KMS-11 (cell line): ENCODE measurements around the gene PCK1.

Experiments used
- H2AFZ ChIP-seq: fragments of 200-600 bp; sonication (generic); 2 replicates; pipeline ENCODE4 v1.6.1; 2016; ENCODE audit warnings: antibody characterized with exemption, mixed run types, low read depth
- H3K27ac ChIP-seq: fragments of 200-600 bp; sonication (generic); 2 replicates; pipeline ENCODE4 v1.6.1; 2016; ENCODE audit warnings: mild to moderate bottlenecking, mixed run types
- H3K27me3 ChIP-seq: fragments of 200-600 bp; sonication (generic); 2 replicates; pipeline ENCODE4 v1.6.1; 2017; ENCODE audit warnings: mild to moderate bottlenecking, low read depth, mixed run types, moderate library complexity; ENCODE audit not compliant: insufficient read depth
- H3K36me3 ChIP-seq: fragments of 200-600 bp; sonication (generic); 2 replicates; pipeline ENCODE4 v1.6.1; 2017; ENCODE audit warnings: mild to moderate bottlenecking, mixed run types; ENCODE audit not compliant: insufficient read depth
- H3K4me1 ChIP-seq: fragments of 200-600 bp; sonication (generic); 2 replicates; pipeline ENCODE4 v1.6.1; 2016; ENCODE audit warnings: mild to moderate bottlenecking, low read depth, mixed run types; ENCODE audit not compliant: poor library complexity, severe bottlenecking
- H3K4me2 ChIP-seq: fragments of 200-600 bp; sonication (generic); 2 replicates; pipeline ENCODE4 v1.7.0; 2016; ENCODE audit warnings: mild to moderate bottlenecking, mixed run types
- H3K4me3 ChIP-seq: fragments of 200-600 bp; sonication (generic); IDR thresholded peaks from 2 replicates; pipeline ENCODE4 v1.6.1; 2017; ENCODE audit warnings: low read depth, low read length, mixed read lengths; ENCODE audit not compliant: insufficient read depth
- H3K79me2 ChIP-seq: fragments of 200-600 bp; sonication (generic); 2 replicates; pipeline ENCODE4 v1.6.1; 2016; ENCODE audit warnings: low read depth, mixed run types; ENCODE audit not compliant: insufficient read depth
- H3K9ac ChIP-seq: fragments of 200-600 bp; sonication (generic); 2 replicates; pipeline ENCODE4 v1.6.1; 2016; ENCODE audit warnings: mild to moderate bottlenecking, mixed run types
- H4K20me1 ChIP-seq: fragments of 200-600 bp; sonication (generic); 2 replicates; pipeline ENCODE4 v1.6.1; 2016; ENCODE audit warnings: mild to moderate bottlenecking, mixed run types; ENCODE audit not compliant: insufficient read depth
- TF ChIP-seq, protein P1 (sequence below): fragments of 200-600 bp; sonication (generic); conservative IDR thresholded peaks from 2 replicates; pipeline ENCODE4 v1.6.1; 2017; ENCODE audit warnings: low read depth, mild to moderate bottlenecking, antibody characterized with exemption, low read length, moderate library complexity, mixed read lengths

PCK1 gene

DNA sequence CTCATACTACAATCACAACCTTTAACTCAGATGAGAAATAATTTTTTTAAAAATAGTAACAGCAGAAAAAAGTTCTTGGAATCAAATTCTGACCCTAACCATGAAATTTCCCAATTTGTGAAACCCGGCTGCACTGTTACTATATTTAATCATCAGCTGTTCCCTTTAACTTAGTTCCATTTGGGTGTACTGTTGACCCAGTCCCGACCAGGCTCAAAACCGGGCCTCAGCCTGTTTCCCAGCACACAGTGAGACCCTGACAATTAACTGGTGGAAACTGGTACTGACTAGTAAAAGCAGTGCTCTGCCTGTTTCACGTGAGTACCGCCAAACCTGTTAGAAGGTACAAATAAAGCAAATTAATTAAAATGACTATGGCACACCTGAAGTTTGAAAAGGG lies 43.0 kb upstream of the PCK1 start:
- Histone ChIP-seq H3K4me1 (no peaks in the 10 kb centered on the region), H3K27ac (no peak overlapping the region), H3K27me3 (no peaks in the 10 kb centered on the region), H4K20me1 (no peaks in the 10 kb centered on the region), H3K79me2 (no peaks in the 10 kb centered on the region), H3K36me3 (no peaks in the 10 kb centered on the region), H3K4me3 (no peak overlapping the region), H2AFZ (no peak overlapping the region), H3K4me2 (no peak overlapping the region), H3K9ac (no peak overlapping the region)
- TF ChIP-seq, protein P1, sequence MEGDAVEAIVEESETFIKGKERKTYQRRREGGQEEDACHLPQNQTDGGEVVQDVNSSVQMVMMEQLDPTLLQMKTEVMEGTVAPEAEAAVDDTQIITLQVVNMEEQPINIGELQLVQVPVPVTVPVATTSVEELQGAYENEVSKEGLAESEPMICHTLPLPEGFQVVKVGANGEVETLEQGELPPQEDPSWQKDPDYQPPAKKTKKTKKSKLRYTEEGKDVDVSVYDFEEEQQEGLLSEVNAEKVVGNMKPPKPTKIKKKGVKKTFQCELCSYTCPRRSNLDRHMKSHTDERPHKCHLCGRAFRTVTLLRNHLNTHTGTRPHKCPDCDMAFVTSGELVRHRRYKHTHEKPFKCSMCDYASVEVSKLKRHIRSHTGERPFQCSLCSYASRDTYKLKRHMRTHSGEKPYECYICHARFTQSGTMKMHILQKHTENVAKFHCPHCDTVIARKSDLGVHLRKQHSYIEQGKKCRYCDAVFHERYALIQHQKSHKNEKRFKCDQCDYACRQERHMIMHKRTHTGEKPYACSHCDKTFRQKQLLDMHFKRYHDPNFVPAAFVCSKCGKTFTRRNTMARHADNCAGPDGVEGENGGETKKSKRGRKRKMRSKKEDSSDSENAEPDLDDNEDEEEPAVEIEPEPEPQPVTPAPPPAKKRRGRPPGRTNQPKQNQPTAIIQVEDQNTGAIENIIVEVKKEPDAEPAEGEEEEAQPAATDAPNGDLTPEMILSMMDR, result no peak

DNA sequence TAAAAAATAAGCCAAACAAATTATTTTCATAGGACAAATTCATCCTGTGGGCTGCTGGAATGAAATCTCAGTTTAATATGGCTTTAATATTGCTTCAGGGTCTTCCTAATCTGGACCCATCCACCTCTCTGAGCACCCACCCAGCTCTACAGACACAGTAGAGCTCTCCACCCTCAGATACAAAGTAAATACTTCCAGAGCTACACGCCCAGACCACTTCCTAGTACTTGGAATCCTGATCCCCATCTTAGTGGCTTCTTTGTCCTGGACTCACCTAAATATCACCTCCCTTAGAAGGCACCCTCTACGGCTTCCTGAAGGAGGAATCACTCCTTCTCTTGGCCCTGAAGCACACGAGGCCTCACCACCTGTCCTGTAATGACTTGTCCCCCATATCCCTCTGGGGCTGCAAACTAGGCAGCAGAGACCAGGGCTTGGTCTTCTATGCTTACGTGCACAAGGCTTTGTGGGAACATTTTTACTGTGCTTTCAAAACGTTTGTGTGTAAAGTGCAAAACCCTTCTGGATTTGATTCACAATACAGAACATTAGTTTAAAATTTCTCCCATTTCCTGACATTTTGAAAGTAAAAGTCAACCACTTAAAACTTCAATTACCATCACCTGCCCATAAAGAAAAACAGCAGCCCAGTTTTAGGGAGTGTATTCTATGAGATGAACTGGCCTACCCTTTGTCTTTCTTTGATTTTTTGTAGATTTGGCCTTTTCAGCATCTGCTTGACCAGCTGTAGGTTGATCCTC lies 38.4 kb upstream of the PCK1 start:
- Histone ChIP-seq H3K4me2 (no peak overlapping the region), H3K4me3 (no peak overlapping the region), H3K79me2 (no peaks in the 10 kb centered on the region), H2AFZ (no peak overlapping the region), H3K4me1 (no peaks in the 10 kb centered on the region), H3K36me3 (no peaks in the 10 kb centered on the region), H3K27me3 (no peaks in the 10 kb centered on the region), H4K20me1 (no peaks in the 10 kb centered on the region), H3K9ac (no peak overlapping the region), H3K27ac (no peak overlapping the region)
- TF ChIP-seq, protein P1, result no peak

DNA sequence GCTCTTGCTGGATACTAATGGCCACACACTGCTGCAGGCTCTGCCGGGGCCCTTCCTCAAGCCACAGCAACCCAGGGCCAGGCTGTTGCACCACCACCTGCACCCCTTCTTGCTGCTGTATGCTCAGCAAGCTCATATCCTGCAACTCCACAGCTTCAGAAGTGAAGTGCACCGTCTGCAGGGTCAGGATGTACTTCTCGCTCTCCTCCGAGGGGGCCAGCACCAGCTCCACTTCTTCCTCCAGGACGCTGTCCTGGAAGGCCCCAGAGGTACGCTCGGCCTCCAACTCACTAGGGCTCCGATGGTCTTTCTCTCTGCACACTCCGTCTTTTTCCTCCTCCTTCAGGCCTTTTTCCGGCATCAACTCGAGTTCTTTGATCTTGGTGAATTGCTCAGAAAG lies 37.1 kb upstream of the PCK1 start:
- Histone ChIP-seq H3K27ac (no peak overlapping the region), H3K79me2 (no peaks in the 10 kb centered on the region)
- TF ChIP-seq, protein P1, result no peak

DNA sequence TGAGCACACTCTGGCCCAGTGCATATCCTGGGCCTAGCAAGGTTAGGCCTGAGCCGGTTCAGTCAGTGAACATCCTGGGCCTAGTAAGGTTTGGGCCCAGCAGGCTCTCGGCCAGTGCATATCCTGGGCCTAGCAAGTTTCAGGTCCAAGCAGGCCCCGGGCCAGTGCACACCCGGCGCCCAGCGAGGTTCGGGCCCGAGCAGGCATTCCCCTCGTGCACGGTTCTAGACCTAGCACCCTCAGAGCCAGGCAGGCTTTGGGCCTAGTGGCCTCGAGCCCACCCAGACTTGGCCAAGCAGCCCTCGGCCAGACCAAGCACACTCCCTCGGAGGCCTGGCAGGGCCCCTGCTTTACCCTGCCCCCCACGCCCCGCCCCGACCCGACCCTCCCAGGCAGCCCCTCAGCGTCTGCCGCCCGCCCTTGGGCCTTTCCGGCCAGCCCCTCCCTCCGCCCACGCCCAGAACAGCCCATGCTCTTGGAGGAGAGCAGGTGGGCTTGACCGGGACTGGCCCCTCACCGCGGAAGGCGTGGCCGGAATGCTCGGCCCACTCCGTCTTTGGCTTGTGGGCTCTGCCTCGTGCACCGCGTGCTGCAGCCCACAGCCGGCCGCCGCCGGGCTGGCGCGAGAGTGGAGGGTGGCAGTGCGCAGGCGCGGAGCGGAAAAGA lies 36.3 kb upstream of the PCK1 start, which contains the start of gene CTCFL:
Gene CTCFL, minus strand, starts transcription at position 630 of the 666 bp plus-strand sequence. CDS start 935 bp downstream, outside the sequence.
- TF ChIP-seq, protein P1, result no peak
- no peak within 1 kb of the TSS for H2AFZ ChIP-seq
- H3K27me3 ChIP-seq, result no peaks in the 10 kb centered on the region
- no peaks in the 10 kb centered on the region for H3K36me3 ChIP-seq
- H3K27ac ChIP-seq, result no peak within 1 kb of the TSS
- H3K79me2 ChIP-seq, result no peaks in the 10 kb centered on the region
- no peak within 1 kb of the TSS for H3K4me2 ChIP-seq
- no peaks in the 10 kb centered on the region for H4K20me1 ChIP-seq
- no peaks in the 10 kb centered on the region for H3K4me1 ChIP-seq
- H3K9ac ChIP-seq, result no peak within 1 kb of the TSS
- no peak within 1 kb of the TSS for H3K4me3 ChIP-seq

More for the DNA sequence above, 37.1 kb upstream of the PCK1 start:
- Histone ChIP-seq H3K4me3 (no peak overlapping the region), H3K4me2 (no peak overlapping the region), H3K4me1 (no peaks in the 10 kb centered on the region), H3K36me3 (no peaks in the 10 kb centered on the region), H3K9ac (no peak overlapping the region), H4K20me1 (no peaks in the 10 kb centered on the region), H3K27me3 (no peaks in the 10 kb centered on the region), H2AFZ (no peak overlapping the region)
